ENCODE data around the gene UQCRC1.

UQCRC1 gene

DNA sequence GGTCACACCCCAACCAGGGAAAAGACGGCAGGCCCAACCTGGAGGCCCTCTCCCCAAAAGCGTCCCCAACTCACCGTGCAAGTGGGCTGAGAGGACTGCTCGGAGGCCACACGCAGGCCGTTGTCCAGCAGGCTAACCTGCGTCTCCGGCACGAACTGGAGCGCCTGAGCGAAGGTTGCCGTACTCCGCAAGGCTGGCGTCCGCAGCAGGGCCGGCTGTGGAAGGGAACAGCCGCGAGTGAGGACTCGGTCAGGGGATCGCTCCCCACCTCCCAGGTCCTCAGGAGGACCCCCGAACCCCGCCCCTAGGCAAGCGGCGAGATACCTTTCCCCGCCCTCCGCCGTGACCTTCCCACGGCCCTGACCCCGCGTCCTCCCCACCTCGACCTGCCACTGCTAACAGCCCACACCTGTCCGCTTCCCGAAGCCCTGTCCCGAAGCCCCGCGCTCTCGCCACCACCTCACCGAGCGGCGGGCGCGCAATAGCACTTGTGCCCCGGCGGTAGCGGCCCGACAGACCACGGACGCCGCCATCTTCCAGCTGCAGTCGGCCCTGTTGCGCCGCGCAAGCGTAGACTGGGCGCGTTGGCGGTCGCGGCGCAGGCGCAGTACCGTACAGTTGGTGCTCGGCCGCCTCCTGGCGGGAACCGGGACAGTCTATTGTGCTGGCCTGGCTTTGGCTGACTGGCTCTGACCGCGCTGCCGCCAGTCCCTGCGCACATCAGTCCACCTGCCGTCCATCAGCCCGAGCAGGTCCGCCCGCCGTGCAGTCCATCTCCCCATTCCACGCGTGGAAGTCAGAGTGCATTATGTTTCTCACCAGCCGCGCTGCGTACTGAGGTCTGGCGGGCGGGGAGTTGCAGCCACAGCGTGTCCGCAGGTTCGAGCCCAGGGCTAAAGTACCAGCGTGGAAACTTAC lies at the start of gene UQCRC1:
Gene UQCRC1 (minus strand): TSS at position 559 of the 918 bp plus-strand sequence. CDS start 26 bp downstream, at position 533.
- peak; percentile 94 for DNase-seq

DNA sequence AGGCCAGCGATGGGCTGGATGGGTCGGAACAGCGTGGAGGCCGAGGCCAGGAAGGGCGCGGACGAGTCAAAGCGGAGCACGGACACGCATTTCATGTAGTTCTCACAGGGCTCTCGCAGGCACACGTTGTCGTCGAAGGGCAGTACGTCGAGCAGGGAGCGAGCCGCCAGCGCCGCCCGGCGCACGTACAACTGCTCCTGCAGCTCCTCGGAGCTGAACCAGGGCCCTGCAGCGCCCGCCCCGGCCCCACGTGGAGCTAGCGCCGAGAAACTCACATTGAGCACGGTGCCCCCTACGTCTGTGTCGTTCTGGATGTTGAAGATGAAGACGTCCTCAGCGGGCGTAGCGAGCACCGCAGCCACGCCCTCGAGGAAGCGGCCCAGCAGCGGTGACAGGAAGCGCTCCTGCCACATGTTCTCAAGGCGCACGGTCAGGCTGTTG lies 47.4 kb upstream of the UQCRC1 start:
- DNase-seq: peak; percentile 52

DNA sequence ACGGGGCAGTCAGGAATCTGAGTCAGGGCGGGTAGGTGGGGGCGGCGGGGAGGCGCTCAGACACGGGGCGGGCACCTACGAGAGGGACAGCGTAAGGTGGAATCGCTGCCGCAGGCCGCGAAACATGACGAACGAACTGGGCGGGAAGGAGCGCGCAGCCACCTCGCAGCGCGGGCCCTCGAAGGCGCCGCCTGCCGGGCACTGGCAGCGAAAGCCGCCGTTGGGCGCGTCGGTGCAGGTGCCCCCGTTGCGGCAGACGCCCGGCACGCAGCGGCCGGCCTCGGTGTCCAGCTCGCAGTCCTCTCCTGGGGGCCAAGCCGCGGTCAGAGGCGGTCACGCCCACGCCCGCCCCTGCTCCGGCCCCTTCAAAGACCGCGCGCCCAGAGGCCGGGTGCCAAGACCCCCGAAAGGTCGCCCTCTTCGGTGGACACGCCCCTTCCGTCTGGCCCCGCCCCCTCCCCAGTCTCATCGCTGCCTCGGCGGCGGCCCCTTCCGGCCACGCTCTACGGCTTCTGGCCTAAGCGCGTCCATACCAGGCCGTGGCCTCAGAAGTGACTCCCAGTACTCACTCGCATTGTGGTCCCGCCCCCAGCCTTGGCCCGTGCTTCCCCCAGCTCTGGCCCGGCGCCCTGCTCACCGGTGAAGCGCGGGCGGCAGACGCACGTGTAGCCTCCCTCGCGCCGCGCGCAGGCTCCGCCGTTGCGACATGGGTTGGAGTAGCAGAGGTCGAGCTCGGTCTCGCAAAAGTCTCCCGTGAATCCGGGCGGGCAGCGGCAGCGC lies 46.8 kb upstream of the UQCRC1 start:
- peak; percentile 89 for DNase-seq

DNA sequence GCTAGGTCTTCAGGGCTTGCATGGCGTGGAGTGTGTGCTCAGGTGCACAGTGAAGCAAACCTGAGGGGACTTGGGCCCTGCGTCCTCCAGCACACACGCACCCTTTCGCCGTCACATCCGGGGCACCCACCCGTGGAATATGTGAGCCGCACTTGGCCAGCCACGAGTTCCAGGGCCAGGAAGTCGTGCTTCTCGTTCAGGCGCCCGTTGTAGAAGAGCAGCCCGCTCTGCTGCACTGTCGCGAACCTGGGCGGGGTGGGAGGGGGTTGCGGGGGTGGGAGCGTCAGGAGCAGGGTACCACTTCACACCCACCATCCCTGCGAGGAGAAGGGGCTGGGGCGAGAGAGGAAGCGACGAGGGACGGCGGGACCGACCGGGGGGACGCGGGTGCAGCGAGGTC lies 46.2 kb upstream of the UQCRC1 start:
- peak; percentile 59 for DNase-seq

DNA sequence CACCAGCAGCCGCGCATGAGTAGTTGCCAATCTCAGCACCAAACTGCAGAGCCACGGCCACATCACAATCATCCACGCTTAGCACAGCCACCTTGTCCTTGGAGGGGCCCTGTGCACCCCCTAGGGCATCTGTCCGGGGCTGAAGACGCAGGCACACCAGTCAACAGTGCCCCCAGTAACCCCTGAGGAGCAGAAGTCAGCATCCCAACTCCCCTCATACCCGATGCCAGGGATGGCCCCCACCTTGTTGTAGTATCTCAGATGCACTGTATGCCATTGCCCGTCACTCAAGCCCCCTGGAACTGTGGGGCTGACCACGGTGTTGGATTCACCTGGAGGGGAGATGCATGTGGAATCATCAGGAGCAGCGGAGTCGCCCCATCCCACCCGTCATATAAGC lies 45.6 kb upstream of the UQCRC1 start:
- DNase-seq: no peak

DNA sequence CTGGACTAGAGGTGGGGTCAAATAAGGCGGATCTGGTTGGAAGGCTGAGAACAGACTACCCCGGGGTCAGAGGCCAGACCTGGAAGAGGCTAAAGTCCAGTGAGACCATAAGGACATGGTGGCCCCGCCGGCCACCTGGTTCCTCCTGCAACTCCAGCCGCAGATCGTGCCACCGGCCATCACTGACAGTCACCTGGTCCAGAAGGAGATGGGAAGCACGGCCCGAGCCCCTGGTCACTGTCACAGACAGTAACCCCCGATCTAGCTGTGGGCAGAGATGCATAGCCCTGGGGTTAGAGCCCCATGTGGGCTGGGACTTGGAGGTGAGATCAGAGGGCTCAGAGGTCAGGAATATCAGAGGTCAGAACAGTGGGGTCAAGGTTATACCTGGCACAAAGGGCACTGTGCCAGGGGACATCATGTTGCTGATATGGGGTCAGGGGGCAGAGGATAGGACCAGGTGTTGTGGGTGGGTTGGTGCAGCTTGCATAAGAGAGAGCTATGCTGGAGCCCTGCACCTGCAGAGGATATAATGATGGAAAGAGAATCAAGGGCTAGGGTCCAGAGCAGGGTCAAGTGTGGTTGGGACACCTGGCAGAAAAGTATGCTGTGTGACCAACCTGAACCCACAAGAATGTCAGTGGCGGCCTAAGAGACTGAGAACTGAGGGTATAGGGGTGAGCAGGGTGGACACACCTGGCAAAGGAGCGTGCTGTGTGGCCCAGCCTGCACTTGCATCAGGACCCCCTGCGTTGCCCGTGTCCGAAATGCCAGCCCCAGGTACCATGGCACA lies 43.7 kb upstream of the UQCRC1 start:
- no peak for DNase-seq

DNA sequence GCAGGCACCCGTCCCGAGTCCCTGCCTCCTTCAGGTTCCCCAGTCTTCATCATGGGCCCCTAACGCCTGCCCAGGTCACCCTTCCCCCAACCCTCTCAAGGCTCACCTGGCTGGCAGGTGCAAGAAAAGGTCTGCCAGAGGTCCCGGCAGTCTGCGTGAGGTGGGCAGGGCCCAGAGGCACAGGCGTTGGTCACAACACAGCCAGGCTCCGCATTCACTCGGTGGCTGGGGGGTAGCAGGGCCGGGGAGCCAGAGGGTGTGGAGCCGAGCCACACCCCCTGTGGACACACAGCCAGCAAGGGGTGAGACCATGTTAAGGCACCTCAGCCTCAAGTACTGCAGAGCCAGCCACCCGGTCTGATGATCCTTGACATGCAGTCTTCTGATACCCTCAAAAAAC lies 42.3 kb upstream of the UQCRC1 start:
- DNase-seq: no peak

DNA sequence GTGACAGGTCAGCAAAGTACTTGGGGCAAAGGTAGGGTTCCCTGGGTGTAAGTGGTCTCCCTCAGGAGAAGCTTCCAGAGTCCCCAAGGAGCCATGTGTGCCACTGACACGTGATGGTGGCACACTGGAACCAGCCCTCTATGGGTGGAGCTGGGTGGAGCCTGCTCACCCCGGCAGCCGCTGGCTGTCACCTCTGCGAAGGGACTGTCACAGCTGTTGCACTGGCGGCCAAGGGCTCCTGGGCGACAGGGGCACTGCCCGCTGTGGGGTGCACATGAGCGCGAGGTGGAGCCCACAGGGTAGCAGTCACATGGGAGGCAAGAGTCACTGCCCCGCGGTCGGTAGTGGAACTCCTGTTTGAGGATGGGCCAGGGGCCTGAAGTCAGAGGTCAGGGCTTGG lies 41.3 kb upstream of the UQCRC1 start:
- DNase-seq: no peak

DNA sequence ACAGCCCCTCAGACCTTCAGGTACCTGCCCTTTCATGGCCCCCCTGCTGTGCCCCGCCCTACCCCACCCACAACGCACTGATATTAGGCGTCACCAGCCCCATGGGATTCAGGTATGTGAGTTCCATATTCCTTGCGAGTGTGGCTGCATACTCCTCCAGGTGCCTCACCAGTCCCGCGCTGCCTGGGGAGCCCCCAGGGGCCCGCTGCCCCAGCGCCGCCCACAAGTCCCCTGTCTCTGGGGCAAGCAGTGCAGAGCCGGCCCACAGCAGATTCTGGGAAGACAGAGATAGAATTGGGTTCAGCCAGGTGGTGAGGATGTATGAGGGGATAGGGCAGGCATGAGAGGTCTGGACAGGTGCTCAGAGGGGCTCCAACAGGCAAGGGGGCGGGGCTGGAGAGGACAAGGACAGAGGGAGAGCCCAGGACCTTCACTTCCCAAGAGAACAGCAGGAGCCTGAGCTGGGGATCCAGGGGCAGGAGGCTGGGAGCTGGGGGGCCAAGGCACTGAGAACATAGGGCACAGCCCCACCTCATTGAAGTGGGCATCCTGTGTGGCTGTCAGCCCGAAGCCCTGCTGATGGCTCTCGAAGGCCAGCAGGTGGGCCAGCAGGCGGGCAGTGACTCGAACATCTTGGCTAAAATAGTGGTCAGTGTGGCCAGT lies 38.9 kb upstream of the UQCRC1 start:
- DNase-seq: no peak

DNA sequence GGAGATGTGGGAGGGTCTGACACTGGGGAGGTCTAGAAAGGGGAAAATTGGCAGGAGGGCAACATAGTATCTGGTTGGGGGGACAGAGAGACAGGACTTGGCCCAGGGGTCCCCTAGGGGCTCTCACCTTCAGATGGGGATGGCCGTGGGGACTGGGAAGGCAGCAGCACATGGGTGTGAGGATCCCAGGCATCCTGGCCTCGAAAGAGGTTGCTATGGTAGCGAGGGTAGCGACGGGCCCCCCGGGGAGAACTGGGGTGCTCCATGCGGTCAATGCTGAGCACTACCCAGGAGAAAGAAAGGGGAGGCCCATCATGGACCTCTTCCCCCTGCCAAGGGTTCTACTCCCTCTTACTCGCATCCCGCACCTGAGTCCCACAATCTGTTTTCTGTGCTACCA lies 38.3 kb upstream of the UQCRC1 start:
- DNase-seq: no peak

DNA sequence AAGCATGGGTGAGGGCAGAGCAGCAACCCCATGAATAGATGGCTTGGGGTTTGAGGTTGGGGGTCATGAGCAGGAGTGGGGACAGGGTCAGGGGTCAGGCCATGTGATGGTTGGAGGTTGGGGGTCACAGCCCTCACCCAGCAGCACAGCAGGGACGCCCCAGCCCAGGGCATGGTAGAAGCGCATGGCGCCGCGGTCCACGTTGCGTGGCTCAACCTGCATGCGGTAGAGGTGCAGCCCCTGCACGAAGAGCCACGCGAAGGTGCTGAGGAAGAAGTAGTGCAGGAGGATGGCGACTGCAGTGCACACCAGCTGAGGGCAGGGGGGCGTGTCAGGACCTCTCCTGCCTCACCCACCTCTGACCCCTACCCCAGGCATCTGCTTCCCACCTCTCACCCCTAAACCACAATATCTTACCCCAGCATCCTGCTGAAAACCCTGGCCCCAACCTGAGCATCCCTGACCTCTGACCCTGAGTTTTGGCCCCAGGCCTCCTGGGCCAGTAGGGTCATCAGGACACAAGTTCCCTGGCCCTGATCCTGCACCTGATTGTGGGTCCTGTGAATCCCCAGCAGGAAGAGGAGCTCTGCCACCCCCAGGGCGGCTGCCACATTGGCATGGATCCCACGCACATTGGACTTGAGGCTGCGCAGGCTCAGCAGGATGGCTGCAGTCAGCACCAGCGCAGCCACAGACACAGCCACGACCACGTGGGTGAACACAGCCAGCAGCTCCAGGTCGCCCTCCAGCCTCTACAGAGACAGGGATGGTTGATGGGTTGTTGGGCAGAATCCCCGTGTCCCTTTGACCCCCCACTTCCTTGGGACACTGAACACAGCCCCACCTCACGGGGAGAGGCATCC lies 35.7 kb upstream of the UQCRC1 start:
- DNase-seq: no peak

DNA sequence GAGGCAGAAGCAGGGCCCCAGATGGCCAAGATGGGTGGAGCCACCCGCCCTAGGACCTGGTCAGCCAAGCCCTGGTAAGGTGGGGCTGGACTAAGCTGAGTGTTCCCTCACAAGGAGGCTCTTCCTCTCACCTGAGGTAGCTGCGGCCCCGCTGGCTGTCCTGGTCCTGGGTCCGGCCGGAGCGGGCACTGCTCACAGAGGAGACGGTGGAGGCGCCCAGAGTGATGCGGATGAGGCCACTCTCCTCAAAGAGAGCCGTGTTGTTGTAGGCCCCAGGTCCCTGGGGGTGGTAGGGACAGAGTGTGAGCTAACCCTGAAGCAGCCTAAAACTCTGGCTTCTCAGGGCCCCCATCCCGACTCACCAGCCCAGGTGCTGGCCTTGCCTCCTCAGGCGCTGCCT lies 33.2 kb upstream of the UQCRC1 start:
- no peak for DNase-seq

DNA sequence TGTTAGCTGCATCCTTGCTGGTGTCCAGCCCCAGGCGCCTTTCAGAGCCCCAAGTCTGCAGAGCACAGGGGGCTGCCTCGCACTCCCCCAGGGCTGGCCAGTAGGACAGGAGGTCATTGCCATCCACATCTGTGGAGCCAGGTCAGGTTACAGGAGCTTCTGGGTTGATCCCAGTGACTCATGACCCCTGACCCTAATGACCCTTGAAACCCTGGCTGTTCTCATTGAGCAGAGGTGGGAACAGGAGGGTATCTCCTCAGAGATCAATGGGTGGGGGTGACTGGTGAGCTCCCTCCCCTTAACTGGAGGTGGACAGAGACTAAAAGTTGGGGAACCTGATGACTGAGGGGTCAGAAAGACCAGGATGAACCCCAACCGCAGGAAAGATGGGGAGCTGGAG lies 31.9 kb upstream of the UQCRC1 start:
- DNase-seq: no peak

DNA sequence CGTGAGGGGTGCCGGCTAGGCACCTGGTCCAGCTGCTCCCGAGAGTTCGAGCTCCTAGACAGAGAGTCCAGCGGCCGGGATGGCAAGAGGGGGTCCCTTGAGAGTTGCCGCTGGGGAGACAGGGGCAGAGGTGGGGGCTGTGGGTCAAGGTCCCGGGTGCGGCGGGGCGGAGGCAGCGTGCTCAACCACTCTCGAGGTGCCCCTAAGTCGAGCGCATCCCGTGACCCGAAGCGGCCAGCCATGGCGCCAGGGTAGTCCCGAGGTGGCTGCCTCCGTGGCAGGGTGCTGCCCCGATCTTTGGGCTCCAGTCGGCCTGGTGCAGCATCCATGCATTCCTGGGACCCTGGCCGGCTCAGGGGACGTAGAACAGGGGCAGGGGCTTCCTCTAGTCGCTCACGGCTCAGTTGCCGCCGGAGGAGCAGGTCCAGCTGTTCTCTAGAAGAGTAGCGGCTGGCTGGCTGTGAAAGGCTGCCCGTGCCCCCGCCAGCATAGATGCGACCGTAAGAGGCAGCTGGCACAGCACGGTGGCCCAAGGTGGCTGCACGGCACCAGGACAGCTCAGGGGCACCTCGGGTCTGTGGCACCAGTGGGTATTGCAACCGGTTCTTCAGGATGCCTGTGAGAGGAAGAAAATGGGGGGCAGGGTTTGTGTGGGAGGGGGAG lies 30.6 kb upstream of the UQCRC1 start:
- DNase-seq: no peak

DNA sequence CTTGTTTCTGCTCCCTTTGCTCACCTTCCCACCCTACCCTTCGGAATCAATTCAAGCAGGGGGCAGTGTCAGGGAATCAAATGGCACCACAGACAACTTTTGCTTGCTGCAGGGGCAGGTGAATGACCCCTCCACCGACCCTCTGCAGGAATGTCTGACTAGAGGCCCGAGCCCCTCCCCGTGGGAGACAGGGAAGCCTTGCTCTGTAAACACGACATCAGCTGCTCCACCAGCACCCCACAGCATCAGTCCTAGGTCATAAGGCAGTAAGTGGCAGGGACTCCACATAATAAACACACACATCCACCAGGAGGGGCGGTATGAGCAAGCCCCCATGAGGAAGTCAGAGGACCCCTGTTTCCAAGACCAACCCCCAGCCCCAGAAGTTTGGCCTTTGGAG lies 27.9 kb upstream of the UQCRC1 start:
- DNase-seq: no peak

DNA sequence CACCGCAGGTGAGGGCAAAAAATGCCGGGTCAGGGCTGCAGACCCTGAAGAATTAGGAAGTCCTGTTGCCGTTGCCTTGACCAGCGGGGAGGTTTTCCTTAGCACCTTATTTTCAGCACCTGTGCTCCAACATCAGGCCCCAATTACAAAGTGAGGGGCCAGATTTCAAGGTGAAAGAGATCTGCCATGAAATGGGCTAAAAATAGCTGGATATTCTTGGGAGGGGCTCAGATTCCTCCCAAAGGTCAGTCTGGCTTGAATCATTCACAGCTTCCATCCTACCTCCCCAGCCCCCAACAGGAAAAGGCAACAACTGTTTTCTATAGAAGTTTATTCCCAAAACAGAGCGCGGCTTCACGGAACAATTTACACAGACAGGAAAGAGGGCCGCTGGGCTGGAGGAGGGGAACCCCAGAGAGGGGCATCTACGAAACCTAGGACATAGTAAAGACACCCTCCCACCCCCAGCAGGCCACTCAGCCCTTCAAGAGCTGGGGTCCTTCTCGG lies 26.8 kb upstream of the UQCRC1 start:
- no peak for DNase-seq

DNA sequence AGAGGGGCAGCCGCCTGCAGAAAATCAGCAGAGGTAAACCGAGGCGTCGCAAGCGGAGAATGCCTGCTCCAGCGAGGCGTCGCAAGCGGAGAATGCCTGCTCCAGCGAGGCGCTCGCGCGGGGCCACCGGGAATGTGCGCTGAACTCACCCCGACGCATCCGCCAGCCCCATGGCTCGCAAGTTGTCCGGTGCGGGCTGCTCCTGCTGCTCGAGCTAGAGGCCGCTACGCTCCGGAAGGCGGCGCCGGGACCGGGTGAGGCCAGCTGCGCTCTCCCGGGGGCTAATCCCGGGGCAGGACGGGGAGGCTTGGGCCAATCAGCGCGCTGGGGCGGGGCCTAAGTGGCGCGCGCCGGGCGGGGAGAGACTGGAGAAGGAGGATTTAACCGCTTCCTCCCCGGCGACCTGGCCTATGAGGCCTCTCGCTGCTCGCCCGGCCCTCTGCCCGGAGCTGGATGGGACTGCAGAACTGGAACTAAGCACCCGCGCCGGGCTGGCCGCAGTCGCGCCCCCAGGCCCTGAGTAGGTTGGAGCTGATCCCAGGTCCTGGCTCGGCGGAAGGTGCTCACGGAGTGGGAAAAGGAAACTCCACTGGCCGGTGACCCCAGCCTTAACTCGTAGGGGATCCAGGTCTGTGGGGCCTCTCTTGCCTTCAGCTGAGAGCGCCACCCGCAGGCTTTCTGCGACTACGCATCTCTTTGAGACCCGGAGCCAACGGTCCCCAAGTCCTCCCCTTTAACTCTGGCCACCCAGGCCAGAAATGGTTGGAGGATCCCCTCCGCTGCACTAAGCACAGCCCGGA lies 26.0 kb upstream of the UQCRC1 start, which contains the start of gene SLC26A6:
Gene SLC26A6 (minus strand): TSS at position 240 of the 800 bp plus-strand sequence. CDS start 68 bp downstream, at position 172.
- DNase-seq: peak; percentile 93

DNA sequence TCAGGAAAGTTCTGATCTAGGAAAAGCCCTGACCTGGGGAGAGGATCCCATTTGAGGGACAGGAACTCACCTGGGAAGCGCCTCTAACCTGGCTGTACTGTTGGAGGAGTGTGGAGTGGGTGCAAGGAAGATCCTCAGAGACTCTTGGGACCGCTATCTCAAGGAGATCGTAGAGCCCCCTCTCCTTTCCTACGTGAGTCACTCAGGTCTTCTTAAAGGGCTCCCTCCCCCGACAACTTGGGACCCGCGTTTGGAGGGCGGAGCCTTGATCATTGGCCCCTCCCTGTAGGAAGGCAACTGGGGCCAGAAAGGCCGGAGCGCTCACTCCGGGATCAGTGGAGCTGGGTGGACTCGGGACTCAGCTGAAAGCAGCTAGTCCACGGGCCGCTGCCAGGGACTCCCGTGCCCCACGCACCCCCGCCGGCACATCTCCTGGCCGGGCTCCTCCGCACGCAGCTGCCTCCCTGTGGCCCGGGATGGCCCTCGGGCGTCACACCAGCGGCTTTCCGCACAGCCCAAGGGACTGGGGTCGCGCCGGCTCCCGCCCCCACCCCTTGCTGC lies 25.3 kb upstream of the UQCRC1 start:
- peak; percentile 34 for DNase-seq

DNA sequence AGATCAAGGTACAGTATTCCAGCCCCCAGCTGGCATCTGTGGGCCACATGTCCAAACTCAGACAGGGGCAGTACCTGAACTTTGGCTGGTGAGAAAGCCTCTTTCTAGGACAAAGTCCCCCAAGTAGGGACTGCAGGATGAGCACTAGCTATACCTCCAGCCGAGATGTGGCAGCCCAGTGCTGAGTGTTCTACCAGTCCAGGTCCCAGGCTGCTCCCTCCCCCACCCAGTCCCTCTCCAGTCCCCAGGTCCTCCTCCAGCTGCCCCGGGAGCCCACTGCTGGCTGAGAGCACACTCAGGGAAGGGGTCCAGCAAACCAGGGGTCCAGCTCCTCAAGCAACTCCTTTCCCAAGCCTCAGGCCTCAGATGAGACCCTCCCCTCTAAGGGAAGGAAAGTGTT lies 24.3 kb upstream of the UQCRC1 start:
- no peak for DNase-seq
